HPDE6-E6E7 (cell line): ENCODE measurements around the gene DAD1.

Experiments
- DNase-seq: peaks from one replicate; pipeline ENCODE4 v3.0.0; 2011; ENCODE audit warnings: missing footprints; ENCODE audit errors: extremely low spot score

The DAD1 gene

GRCh38 chr14:22537436-22538310, 51.4 kb downstream of the DAD1 start:
- no peak for DNase-seq

- DNase-seq: peak; percentile 99
These were observed 52.1 kb downstream of the DAD1 start for GRCh38 chr14:22536853-22537338.

DNA sequence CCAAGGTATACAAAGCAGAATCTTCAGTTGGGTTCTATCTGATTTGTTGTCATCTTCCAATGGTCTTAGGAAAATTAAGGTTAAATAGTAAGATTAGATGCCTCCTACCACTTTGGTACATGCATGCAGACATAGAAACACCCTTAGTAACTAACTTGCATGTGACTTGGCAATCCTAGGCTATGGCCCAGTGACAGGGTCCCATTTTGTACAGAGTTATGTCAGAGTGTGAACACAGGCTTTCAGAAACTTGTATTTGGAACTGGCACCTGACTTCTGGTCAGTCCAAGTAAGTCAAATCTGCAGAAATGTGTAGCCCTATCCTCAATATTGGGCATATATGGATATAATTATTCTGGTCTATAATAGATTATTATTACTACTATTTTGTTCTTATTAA, 53.1 kb downstream of the DAD1 start:
- DNase-seq: no peak

- DNase-seq: no peak
These were observed 53.9 kb downstream of the DAD1 start for GRCh38 chr14:22535126-22535525.

DNA sequence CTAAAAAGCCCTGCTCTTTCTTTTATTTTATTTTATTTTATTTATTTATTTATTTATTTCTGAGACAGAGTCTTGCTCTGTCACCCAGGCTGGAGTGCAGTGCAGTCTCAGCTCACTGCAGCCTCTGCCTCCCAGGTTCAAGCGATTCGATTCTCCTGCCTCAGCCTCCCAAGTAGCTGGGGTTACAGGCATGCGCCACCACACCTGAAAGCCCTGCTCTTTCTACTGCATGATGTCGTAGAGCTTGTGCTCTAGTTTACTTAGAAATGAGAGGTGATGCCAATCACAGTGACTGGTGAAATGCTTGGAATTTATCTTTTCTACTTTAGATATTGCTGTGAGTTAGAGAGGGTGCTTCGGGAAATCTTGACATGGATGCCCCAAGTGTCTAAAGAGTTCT, 54.5 kb downstream of the DAD1 start:
- no peak for DNase-seq

DNA sequence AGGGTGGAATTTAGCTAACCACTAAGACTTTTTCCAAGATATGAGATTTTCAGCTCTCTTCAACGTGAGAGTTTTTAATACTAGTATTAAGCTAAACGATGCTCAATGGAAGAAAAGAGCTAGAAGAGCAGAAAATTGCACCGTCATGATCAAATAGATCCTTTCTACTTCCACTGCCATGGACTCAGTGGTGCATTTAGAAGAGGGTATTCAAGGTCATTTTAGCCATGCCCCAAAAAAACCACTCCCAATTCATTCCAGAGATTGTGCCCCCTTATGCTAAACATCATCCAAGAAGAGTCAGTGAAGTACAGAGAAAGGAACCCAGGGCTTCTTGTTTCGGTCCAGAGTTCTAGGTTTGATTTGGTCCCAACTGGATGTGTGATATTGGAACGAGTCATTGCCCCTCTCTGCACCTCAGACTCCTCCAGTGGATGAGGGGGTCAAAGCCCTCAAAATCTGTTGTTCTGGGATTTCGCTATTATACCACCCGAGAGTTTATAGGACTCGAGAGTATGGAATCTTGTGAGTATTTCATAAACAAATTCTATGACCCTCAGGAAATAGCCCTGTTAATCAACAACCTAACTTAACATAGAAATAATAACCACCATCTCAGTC, 55.2 kb downstream of the DAD1 start:
- DNase-seq: no peak

DNA sequence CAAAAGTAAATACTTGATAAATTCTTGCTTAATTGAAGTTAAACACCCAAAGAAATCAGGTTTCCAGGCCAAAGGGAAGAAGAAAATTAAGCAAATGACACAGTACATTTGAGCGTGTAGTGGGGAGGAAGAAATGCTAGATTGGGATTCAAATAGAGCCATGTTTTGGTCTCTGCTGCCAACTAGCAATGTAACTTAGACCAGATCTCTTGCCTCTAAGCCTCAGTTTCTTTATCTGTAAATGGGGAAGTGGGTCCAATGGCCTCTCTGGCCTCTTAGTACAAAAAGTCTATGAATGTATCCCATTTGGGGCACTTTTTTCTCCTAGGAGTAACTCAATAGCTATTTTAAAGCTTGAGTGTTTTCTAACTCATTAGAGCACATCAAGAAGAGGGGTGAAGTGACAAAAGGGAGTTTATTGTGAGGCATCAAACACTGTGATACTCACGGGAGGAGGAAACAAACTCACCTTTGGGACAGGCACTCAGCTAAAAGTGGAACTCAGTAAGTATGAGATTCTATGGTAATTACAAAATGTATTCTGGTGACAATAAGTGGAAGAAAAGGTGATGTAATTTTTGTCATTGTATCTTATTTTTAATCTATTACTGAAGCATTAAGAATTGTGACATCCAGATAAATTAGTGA, 55.8 kb downstream of the DAD1 start:
- DNase-seq: no peak

- DNase-seq: no peak
These were observed 56.5 kb downstream of the DAD1 start for GRCh38 chr14:22532345-22533056.

- DNase-seq: no peak
These were observed 57.3 kb downstream of the DAD1 start for GRCh38 chr14:22531451-22532344.

- no peak for DNase-seq
These were observed 58.9 kb downstream of the DAD1 start for GRCh38 chr14:22530127-22530526.

GRCh38 chr14:22526744-22527143, 62.3 kb downstream of the DAD1 start:
- DNase-seq: no peak

DNA sequence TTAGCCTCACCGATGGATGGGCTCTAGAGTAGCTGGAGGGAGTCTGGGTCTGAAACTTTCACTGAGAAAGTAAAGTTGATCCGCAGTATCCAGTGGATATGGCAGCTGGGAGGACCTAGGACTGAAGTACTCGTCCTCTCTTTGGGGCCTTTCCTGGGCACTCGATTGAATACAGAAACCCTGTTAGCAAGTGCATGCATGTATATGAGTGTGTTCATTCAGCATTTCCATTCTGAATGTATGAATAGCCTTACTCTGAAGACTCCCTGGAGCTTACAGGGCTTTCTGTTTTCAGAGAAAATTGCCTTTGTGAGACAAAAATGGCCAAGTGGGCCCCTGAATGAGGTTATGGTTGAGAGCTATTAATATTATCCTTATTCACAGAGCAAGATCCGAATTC, 62.8 kb downstream of the DAD1 start:
- no peak for DNase-seq

DNA sequence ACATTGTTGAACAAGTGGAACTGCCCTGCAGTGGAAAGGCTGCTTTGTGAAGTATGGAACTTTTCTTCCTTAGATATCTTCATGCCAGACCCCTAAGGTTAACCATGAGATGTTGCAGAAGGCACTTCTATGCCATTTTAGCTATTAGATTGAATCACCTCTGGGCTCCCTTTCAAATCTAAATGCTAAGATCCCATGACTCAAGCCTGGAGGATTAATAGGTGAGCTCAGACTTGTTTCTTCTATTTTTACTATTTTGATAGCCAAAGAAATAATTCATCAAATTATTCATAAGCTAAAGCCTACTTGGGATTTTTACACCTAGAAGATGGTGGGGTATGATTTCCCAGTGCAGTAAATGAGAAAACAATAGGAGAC, 64.3 kb downstream of the DAD1 start:
- no peak for DNase-seq

GRCh38 chr14:22524115-22524783, 64.8 kb downstream of the DAD1 start:
- DNase-seq: no peak

GRCh38 chr14:22523283-22523682, 65.7 kb downstream of the DAD1 start:
- no peak for DNase-seq

GRCh38 chr14:22522466-22522957, 66.5 kb downstream of the DAD1 start:
- DNase-seq: no peak

DNA sequence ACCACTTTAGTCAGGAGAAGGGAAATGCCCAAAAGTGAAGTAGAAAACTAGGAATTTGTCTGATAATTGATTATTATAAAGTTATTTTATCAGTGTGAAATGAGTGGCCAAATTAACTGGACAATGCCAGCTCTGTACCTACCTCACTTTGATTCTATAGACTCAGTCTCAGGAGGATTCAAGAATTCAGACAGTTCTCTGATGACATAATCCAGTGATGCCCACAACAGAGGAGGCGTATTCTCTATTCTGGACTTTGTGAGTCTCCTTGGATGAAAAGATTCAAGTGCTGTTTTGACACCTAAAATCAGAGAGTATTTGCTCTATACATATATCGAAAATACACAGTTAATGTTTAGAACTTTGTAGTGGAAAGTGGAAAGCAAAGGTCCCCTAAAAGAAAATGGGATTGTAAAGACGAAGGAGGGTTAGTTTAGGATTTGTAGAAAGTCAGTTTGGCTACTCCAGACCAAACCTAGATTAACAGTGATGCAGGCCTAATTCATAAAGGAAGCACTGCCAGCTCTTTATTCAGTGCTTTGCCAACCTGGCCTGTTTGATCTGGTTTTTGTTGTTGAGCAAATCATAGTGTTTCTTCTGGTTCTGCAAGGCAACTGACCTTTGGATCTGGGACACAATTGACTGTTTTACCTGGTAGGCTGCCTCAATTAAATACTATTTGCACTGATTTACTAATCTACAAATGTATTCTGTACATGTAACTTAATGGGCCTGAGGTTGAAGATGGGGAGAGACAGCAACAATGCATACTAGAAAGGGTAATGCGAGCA, 67.4 kb downstream of the DAD1 start:
- DNase-seq: no peak

- DNase-seq: no peak
These were observed 68.2 kb downstream of the DAD1 start for GRCh38 chr14:22520796-22521195.

DNA sequence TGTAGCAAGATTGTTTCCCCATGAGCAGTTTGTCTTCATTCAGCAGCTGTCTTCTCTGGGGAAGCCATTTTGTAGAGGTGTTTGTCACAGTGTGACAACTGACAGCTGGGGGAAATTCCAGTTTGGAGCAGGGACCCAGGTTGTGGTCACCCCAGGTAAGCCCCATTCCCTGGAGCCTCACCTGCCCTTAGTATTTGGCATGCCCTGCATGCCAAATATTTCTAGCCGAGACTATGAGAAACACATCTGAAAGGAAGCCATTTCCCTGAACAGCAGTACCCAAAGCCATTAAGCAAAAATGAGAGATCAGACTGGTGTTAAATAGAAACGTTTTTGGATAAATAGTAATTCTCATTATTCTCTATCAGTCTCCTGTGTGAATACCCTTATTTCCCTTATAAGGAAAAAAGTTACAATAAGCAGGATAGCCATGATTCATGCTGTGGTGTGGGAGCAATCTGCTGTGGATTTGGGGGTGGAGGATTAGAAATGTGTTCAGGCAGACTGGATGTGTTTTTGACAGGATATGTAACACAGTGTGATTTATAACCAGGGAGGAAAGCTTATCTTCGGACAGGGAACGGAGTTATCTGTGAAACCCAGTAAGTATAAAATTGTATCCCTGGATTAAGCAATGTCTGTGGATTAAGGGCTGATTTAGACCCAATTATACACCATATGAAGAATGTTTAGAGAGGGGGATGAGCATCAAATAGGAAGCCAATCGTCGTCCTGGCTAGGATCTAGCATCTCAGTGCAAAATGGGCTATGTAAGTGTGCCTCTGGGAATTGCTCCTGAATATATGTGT, 68.9 kb downstream of the DAD1 start:
- DNase-seq: no peak
